NCI-H526 (cell line): ENCODE data around the gene GRB10.

ENCODE experiments used
- DNase-seq, 2 experiments: peaks; one replicate each; lab custom pipeline; 2025; lab: John Stamatoyannopoulos, UW

The GRB10 gene

DNA sequence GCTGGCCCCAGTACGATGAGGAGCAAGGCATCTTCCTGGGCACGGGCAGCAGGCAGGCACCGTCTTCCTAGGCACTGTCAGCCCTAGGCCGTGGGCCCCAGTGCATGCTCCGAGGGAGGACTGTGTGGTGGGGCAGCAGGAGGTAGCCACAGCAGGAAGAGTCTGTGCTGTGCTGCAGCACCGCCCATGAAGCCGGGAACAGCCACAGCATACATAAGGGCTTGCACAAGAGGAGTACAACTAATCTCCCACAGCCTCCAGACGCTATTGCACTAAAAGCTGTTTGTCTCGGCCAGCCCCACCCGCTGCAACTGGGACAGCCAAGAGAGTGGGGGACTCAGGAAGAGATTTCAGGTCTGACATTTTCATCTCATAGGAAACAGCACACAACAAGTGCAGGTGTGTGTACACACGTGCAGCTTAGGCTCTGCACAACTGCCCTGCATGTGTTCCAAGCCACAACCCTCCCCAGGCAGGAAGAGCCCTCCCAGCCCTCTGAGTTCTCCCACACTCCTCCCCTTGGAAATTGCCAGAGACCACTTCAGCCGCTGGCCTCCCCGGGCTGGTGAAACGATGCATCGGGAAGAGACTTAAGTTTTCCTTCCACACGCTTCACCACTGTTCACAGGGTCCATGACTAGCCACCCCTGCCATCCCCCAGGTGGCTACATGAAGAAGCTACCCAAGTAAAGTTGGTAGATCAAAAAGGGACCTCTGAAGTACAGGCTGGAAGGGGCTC is 129.4 kb downstream of the GRB10 start:
- DNase-seq: no peak

- no peak for DNase-seq
Observed at GRCh38 chr7:50652400-50653125, 130.1 kb downstream of the GRB10 start.

DNA sequence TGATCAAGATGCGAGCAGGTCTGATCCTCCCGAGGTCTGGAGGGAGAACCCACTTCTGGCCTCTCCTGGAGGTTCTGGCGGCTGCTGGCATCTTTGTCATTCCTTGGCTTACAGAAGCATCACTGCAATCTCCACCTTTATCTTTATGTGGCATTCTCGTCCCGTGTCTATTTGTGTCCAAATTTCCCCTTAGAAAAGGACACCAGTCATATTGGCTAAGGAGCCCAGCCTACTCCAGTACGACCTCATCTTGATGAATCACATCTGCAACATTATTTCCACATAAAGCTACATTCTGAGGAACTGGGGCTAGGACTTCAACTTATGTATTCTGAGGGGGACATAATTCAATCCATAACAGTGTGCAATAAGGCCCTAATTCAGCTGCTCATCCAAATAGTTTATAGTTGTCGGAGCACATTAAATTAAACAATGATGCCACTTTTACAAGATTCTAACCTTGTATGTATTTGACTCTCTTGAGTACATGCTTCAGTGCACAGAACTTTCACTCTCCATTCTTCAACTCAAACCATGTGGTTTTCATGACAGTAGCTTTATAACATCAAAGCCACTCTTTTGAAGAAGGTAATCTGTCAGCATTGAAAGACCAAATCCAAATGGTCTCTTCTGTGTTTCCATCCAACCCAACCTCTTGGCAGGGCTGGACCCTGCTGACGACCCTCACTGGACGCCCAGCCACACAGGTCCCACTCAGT is 131.3 kb downstream of the GRB10 start:
- no peak for DNase-seq

GRCh38 chr7:50650057-50650664 is 132.5 kb downstream of the GRB10 start:
- DNase-seq: no peak

DNA sequence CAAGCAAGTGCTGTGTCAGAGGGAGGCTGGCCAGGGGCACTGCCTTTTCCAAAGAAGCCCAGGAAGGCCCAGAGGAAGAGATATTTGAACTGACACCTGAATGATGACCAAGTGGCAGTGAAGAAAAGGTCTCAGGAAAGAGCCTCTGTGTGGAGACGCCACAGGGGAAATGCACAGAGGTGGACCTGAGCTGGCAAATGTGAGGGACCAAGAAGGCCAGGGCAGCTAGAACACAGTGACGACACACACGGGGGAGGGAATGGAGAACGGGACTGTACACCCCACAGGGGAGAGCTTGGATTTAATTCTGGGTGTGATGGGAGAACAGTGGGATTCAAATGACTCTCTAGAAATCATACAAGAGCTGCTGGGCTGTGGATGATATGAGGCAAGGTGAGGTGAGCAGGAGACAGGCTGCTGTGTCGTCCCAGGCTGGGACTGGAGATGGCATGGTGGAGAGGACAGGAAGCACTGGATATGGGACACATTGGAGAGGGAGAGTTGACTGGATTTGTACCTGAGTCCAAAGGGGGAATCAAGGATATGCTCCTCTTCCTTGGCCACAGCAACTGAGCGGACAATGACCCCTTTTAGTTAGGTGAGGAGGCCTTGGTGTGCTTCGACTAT is 133.3 kb downstream of the GRB10 start:
- no peak for DNase-seq

GRCh38 chr7:50648570-50649169 is 134.0 kb downstream of the GRB10 start:
- no peak for DNase-seq

GRCh38 chr7:50648076-50648475 is 134.6 kb downstream of the GRB10 start:
- DNase-seq: no peak

DNA sequence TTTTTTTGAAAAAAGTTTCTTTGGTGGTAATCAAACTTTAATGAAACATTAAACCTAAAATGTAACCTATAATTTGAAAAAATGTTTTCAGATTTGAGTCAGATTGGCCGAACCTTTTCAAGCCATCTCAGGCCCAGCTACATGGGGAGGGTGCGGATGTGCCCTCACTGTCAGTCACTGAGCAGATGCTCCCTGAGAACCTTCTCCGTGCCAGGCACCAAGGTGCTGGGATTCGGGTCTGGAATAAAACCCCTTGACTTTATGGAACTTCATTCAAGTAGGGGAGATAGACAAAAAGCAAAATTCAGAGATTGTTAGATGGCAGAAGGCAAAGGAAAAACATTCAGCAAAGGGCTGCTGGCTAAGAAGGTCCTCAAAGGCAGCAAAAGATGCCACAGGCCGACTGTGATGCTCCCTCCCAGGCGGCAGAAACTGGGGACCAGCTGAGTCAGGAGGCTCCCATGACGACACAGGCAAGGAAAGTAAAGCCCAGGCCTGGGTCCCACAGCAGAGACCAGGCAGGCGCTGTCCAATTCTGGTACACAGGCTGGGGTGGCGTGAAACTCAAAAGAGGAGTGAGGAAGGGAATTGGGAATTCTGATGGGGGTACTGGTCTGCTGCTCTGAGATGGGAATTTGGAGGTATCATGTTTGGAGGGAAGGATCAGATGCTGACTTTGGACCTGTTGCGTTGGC is 135.3 kb downstream of the GRB10 start:
- no peak for DNase-seq

DNA sequence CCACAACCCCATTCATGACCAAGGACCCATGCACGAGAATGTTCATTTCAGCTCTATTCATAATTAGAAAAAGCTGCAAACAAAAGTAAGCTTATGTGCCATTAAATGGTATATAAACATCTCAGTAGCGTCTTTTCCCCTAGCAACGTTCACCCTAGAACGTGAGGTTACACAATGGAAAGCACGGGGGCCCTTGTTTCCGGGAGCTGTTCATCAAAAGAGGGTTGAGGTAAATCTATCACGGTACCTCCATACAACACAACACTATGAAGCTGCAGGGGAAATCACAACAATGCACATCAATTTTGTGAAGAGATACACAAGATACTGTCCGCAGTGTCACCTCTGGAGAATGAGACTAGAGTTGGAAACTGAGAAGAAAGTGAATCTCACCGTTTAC is 136.6 kb downstream of the GRB10 start:
- DNase-seq: no peak

- DNase-seq: no peak
Observed at GRCh38 chr7:50645186-50645585, 137.5 kb downstream of the GRB10 start.

GRCh38 chr7:50644586-50644985 is 138.1 kb downstream of the GRB10 start:
- DNase-seq: no peak

DNA sequence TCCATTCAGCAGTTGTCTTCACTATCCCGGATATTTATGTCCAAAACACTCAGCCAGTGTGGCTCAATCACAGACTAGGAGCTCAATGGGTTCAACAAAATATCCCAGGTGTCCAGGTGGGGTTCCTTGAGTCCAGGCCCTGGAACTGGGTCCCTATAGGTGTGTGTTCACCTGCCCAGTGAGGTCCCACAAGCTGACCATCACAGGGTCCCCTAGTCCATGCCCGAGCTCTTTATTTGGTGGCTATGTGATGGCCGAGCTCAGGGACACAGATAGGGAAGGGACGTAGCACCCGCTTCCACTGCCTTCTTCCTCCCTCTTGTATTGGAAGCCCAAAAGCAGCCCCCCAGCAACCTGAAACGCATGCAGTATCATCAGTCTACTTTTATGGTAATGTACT is 138.6 kb downstream of the GRB10 start:
- no peak for DNase-seq

- peak in 1 of 2 experiments; percentile 14 for DNase-seq
Observed at GRCh38 chr7:50641442-50642405, 141.0 kb downstream of the GRB10 start.

- DNase-seq: peak in 1 of 2 experiments; percentile 35
Observed at GRCh38 chr7:50640779-50641178, 141.9 kb downstream of the GRB10 start.

DNA sequence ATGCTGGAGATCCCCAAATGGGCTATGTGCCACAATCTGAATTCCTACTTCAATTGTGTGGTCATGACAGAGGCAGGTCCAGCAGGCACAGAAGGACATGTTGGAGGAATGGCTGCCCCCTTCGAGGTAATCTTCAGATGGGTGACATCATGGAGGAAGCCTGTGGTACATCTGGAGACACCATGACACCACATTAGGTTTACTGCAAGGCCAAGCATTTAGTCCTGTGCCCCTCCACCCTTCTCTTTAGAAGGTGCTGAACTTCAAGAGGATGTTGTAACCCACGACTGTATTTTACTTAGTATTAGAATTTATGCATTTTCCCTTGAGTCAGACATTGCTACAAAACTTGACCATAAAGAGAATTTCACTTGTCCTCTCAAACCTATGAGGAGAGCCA is 142.4 kb downstream of the GRB10 start:
- no peak for DNase-seq

GRCh38 chr7:50637725-50638643 is 144.7 kb downstream of the GRB10 start:
- peak; percentile 90 to 95 for DNase-seq

DNA sequence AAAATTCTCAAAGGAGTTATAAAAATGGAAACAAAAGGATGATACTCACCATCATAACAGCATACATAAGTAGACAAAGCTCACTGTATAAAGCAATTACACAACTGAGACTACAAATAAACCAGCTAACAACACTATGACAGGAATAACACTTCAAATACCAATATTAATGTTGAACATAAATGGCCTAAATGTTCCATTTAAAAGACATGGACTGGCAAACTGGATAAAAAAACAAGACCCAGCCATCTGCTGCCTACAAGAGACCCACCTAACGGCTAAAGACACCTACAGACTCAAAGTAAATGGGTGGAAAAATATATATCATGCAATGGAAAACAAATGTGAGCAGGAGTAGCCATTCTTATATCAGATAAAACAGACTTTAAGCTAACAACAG is 148.3 kb downstream of the GRB10 start:
- DNase-seq: no peak

DNA sequence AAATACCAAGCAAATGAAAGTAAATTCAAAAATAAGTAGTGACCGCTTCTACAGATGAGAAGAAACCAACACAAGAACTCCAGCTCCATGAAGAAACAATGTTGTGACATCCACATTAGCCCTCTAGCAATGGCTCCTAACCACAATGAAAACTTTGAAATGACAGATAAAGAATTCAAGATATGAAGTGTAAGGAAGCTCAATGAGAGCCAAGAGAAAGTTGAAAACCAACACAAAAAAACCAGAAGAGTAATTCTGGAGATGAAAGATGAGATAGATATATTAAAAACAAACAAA is 149.3 kb downstream of the GRB10 start:
- DNase-seq: no peak
